ENCODE results near the gene CDK11B. TPM values are rescaled to one million over a fixed set of nuclear protein-coding genes. Genes with fewer than 3 reads are reported as not detected.
A peak's percentile ranks its signal among the peaks of the same experiment; 100 is the strongest.
"Not testable (repeated sequence)": the region's sequence is repeated elsewhere in the genome, so short reads cannot be mapped to it uniquely, and the experiment has no call there.

CDK11B gene
- total RNA-seq, 1 donor from 2014 or later = 24.3 TPM

DNA sequence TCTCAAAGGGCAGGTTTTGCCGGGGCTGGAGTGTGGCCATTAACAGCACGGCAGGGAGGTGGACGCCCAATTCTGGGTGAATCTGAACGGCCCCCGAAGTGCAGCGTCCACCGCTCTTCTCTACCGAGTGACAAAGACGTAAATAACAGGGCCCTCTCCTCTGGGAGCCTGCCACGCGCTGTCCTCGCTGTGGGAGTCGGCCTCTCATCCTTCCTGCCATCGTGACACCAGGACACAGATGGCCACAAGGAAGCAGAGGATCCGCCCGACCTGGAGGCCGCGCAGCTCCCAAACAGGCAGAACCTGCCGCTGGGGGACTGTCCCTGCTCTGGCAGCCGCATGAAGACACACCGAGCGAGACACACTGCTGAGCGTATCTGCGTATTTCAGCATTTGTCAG lies 12.1 kb upstream of the CDK11B start:
- no peak for DNase-seq
- intact Hi-C loops (cut with micrococcal nuclease) = no loop called here
- no peaks in the 10 kb centered on the region for H3K27me3 ChIP-seq (ENCODE audit: low read depth)
- H3K4me1 ChIP-seq = peaks cover 5% of the 10 kb centered on the region
- H3K36me3 ChIP-seq = peaks cover 65% of the 10 kb centered on the region
- no peaks in the 10 kb centered on the region for H3K9me3 ChIP-seq (replicated peaks)
- TF ChIP-seq, protein P1, sequence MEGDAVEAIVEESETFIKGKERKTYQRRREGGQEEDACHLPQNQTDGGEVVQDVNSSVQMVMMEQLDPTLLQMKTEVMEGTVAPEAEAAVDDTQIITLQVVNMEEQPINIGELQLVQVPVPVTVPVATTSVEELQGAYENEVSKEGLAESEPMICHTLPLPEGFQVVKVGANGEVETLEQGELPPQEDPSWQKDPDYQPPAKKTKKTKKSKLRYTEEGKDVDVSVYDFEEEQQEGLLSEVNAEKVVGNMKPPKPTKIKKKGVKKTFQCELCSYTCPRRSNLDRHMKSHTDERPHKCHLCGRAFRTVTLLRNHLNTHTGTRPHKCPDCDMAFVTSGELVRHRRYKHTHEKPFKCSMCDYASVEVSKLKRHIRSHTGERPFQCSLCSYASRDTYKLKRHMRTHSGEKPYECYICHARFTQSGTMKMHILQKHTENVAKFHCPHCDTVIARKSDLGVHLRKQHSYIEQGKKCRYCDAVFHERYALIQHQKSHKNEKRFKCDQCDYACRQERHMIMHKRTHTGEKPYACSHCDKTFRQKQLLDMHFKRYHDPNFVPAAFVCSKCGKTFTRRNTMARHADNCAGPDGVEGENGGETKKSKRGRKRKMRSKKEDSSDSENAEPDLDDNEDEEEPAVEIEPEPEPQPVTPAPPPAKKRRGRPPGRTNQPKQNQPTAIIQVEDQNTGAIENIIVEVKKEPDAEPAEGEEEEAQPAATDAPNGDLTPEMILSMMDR (IDR thresholded peaks at IDR 0.05; ENCODE audit: borderline replicate concordance) = no peak
- no peak overlapping the region for H3K27ac ChIP-seq (replicated peaks)
- H3K4me3 ChIP-seq = no peak overlapping the region

DNA sequence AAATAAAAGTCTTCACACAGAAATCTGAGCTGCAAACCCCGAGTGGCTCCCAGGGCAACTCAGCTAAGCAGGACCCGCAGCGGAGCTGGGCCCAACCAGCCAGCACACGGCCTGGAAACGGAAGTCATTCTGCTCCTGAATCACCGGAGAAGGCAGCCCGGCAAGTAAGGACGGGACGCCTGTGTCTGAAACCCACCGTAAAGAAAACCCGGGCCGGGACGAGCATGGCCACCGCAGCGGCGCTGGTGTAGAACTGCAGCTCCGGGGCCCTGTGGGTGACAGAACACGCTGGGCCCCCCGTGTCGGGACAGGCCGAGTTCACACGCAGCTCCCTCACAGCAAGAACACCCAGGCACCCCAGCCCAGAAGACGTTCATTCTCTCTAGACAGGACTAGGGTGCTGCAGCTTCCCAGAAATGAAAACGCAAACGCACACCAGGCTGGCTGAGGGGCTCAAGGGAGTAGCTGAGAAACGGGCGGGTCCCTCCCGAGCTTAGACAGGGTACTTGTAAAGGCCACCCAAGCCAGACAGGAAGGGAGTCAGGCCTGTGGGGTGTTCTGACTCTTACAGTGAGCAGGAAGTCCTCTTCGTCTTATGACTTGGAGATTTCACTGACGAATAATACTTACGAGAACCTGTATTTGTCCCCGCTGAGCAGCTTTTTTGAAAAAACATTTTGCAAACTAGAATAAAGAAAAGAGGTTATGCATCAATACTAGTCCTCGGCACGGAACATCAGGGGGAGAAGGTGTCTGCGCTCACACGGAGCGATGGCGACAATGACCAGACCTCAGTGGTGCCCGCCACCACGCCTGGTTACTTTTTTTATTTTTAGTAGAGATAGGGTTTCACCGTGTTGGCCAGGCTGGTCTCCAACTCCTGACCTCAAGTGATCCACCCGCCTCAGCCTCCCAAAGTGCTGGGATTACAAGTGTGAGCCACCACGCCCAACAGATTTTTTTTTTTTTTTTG lies 10.9 kb upstream of the CDK11B start:
- intact Hi-C loops (cut with micrococcal nuclease) = no loop called here
- H3K4me1 ChIP-seq = peaks cover 5% of the 10 kb centered on the region
- no peaks in the 10 kb centered on the region for H3K27me3 ChIP-seq (ENCODE audit: low read depth)
- TF ChIP-seq, protein P1 (IDR thresholded peaks at IDR 0.05; ENCODE audit: borderline replicate concordance) = no peak
- peaks cover 71% of the 10 kb centered on the region for H3K36me3 ChIP-seq
- peak overlapping the region; percentile 38 for H3K4me3 ChIP-seq
- DNase-seq = no peak
- no peaks in the 10 kb centered on the region for H3K9me3 ChIP-seq (replicated peaks)
- peak overlapping the region; percentile 83 for H3K27ac ChIP-seq (replicated peaks)

DNA sequence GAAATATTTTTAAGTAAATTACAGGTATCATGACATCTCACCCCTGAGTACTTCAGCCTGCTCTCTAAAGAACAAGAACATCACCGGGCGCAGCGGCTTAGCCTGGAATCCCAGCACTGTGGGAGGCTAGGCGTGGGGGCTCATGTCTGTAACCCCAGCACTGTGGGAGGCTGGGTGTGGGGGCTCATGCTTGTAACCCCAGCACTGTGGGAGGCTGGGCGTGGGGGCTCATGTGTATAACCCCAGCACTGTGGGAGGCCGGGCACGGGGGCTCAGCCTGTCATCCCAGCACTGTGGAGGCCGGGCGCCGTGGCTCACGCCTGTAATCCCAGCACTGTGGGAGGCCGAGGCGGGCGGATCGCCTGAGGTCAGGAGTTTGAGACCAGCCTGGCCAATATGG lies 7.7 kb upstream of the CDK11B start:
- H3K36me3 ChIP-seq = peaks cover 53% of the 10 kb centered on the region
- TF ChIP-seq, protein P1 (IDR thresholded peaks at IDR 0.05; ENCODE audit: borderline replicate concordance) = no peak
- H3K4me3 ChIP-seq = no peak overlapping the region
- no peak overlapping the region for H3K27ac ChIP-seq (replicated peaks)
- no peak for DNase-seq
- H3K27me3 ChIP-seq (ENCODE audit: low read depth) = no peaks in the 10 kb centered on the region
- intact Hi-C loops (cut with micrococcal nuclease) = no loop called here
- H3K4me1 ChIP-seq = peaks cover 5% of the 10 kb centered on the region
- no peaks in the 10 kb centered on the region for H3K9me3 ChIP-seq (replicated peaks)

DNA sequence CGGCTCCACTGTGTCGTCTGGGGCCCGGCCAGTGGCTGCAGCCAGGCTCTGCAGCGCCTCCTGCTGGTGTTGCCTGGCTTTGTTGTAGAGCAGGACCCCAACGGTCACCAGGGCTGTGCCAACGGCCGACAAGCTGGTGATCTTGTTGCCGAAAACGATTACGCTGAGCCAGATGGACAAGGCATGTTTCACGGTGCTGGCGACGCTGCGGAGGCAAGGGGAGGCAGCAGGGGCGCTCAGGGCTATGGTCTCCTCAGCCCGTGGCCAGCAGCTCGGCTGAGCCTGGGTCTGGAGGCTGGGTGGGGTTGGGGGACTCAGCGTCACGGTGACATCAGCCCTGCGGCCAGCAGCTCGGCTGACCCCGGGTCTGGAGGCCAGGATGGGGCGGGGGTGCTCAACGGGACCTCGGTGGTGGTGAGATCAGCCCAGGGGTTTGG lies 7.0 kb upstream of the CDK11B start:
- no peaks in the 10 kb centered on the region for H3K27me3 ChIP-seq (ENCODE audit: low read depth)
- intact Hi-C loops (cut with micrococcal nuclease) = no loop called here
- no peak overlapping the region for H3K4me3 ChIP-seq
- TF ChIP-seq, protein P1 (IDR thresholded peaks at IDR 0.05; ENCODE audit: borderline replicate concordance) = peak; percentile 54
- H3K9me3 ChIP-seq (replicated peaks) = no peaks in the 10 kb centered on the region
- peaks cover 46% of the 10 kb centered on the region for H3K36me3 ChIP-seq
- DNase-seq = no peak
- no peak overlapping the region for H3K27ac ChIP-seq (replicated peaks)
- peaks cover 5% of the 10 kb centered on the region for H3K4me1 ChIP-seq

DNA sequence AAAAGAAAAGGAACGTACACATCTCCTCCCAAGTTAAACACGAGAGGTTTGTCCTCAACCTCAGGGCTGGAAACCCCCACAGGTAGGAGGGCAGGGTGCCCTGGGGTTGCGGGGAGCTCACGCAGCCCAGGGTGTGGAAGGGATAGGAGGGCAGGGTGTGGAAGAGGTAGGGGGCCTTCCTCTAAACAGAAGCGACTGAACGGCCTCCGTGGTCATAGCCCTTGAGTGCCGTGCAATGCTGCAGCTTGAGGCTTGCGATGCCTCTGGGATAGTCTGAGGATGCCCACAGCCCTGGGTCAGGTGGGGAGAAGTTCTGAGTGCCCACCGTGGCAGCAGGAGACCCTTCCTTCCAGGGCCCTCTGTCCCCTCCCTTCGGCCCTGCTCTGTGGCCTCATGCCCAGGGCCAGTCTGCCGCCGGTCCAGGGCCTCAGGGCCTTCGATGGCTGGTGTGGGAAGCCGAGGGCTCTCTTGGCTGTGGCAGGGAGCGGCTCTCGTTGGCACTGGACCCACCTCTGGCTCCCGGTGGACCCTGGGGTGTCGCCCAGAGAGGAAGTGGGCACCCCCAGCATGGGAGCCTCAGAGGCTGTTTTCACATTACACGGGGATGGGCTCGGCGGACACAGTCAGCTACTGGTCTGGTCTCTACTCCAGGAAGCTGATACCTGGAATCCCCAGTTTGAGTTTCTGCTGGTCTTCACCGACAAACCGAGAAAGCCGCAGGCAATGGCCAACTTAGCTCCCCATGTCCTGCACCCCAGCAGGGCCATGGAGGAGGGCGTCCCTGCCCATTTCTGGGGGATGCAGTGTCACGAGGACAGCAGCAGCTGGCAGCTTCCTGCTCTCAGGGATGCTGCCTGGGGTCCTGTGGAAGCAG lies 6.4 kb upstream of the CDK11B start:
- intact Hi-C loops (cut with micrococcal nuclease) = no loop called here

DNA sequence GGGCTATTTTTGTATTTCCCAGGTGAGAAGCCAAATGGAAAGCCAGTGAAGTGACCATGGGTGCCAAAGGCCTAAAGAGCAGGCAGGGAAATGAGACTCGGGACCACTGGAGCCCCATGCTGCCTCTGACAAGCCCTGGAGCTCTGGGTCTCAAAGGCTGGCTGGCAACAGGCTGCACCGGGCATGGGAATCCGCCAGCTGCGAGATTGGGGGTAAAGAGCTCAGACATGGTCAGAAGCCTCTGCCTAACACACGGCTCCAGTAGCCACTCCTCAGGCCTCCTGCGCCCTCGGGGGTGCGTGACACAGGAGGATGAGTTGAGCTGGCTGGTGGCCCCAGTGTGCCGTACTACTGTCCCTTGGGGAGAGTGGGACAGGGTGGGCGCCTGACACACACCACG lies 5.5 kb upstream of the CDK11B start:
- H3K4me3 ChIP-seq; H3K27me3 ChIP-seq (ENCODE audit: low read depth); intact Hi-C loops (cut with micrococcal nuclease); H3K9me3 ChIP-seq (replicated peaks); H3K27ac ChIP-seq (replicated peaks); DNase-seq: not testable (repeated sequence)
- Histone ChIP-seq H3K36me3 (peaks cover 37% of the 10 kb centered on the region), H3K4me1 (peaks cover 11% of the 10 kb centered on the region)

More for the DNA sequence above, 6.4 kb upstream of the CDK11B start:
- H3K9me3 ChIP-seq (replicated peaks) = no peaks in the 10 kb centered on the region
- no peaks in the 10 kb centered on the region for H3K27me3 ChIP-seq (ENCODE audit: low read depth)
- no peak for DNase-seq
- peaks cover 5% of the 10 kb centered on the region for H3K4me1 ChIP-seq
- H3K4me3 ChIP-seq = no peak overlapping the region
- H3K27ac ChIP-seq (replicated peaks) = no peak overlapping the region
- TF ChIP-seq, protein P1 (IDR thresholded peaks at IDR 0.05; ENCODE audit: borderline replicate concordance) = no peak
- peaks cover 42% of the 10 kb centered on the region for H3K36me3 ChIP-seq

DNA sequence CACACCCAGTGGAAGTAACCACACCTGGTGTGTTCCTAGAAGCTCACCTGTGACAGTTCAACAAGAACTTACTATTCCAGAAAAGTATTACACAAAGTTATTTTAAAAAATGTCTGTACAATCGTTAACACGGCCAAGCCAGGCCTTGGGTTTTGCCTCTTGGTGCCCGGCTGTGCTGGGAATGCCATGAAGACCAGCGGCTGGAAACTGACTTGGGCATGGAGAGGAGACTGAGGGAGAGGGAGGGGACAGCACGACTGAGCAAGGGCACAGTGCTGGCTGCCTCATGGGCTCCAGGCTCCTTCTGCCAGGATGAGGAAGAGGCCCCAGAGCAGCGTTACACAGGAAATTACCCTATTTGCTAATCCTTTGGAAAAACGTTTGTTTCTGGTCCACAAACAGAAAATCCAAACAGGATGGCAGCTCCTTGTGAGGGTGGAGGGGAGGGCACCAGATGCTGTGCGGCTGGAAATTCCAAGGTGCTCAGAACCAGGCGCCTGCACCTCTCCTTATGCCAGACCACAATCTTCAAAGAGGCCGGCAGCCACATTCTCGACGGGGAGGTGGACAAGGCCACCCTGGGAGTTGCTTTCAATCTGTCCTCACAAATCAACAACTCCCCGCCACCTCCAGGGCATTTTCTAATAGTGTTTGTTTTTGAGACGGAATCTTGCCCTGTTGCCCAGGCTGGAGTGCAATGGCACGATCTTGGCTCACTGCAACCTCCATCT lies 4.2 kb upstream of the CDK11B start:
- H3K27me3 ChIP-seq (ENCODE audit: low read depth); H3K27ac ChIP-seq (replicated peaks); DNase-seq; intact Hi-C loops (cut with micrococcal nuclease); H3K9me3 ChIP-seq (replicated peaks); H3K4me3 ChIP-seq; H3K4me1 ChIP-seq: not testable (repeated sequence)
- H3K36me3 ChIP-seq = peaks cover 26% of the 10 kb centered on the region

Measured in left ventricle myocardium inferior (tissue), 1 donor.